HG02870 (cell line): ENCODE results near the gene HBA1.
"Not testable (repeated sequence)": the region's sequence is repeated elsewhere in the genome, so short reads cannot be mapped to it uniquely, and the experiment has no call there.

Source experiments
- ATAC-seq: cut with Tn5 transposase; IDR thresholded peaks from one replicate; pipeline ENCODE4 v1.9.1; 2021; ENCODE audit warnings: mild to moderate bottlenecking, moderate library complexity; ENCODE audit not compliant: unreplicated experiment

The HBA1 gene

DNA sequence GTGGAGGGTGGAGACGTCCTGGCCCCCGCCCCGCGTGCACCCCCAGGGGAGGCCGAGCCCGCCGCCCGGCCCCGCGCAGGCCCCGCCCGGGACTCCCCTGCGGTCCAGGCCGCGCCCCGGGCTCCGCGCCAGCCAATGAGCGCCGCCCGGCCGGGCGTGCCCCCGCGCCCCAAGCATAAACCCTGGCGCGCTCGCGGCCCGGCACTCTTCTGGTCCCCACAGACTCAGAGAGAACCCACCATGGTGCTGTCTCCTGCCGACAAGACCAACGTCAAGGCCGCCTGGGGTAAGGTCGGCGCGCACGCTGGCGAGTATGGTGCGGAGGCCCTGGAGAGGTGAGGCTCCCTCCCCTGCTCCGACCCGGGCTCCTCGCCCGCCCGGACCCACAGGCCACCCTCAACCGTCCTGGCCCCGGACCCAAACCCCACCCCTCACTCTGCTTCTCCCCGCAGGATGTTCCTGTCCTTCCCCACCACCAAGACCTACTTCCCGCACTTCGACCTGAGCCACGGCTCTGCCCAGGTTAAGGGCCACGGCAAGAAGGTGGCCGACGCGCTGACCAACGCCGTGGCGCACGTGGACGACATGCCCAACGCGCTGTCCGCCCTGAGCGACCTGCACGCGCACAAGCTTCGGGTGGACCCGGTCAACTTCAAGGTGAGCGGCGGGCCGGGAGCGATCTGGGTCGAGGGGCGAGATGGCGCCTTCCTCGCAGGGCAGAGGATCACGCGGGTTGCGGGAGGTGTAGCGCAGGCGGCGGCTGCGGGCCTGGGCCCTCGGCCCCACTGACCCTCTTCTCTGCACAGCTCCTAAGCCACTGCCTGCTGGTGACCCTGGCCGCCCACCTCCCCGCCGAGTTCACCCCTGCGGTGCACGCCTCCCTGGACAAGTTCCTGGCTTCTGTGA is at the start of gene HBA1:
Gene HBA1, plus strand, starts transcription at position 204 of the 906 bp plus-strand sequence. Its CDS starts 37 bp downstream, at position 241.
- not testable (repeated sequence) for ATAC-seq

- ATAC-seq, result no peak
These were observed 47.4 kb upstream of the HBA1 start for GRCh38 chr16:129075-129474.

DNA sequence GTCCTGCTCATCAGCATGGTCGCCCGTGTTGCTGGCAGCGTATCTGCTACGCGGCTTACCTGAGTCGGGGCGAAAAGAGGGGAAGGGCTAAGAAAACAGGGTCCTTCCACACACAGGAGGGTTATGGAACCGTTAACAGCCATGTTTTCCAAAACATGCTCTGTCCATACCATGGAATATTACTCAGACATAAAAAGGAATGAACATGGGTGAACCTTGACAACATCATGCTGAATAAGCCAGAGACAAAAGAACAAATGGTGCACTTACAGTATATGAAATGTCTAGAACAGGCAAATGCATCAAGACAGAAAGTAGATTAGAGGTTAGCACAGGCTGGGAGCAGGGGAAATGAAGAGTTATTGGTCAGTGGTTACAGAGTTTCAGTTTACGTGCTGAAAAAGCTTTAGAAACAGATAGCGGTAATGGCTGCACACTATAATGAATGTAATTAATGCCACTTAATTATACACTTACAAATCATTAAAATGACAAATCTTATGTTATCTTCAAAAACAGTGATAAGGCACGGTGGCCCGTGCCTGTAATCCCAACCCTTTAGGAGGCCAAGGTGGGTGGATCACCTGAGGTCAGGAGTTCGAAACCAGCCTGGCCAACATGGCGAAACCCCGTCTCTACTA is 45.8 kb upstream of the HBA1 start:
- no peak for ATAC-seq

GRCh38 chr16:132120-132519 is 44.4 kb upstream of the HBA1 start:
- no peak for ATAC-seq

- ATAC-seq, result no peak
These were observed 42.8 kb upstream of the HBA1 start for GRCh38 chr16:133716-134115.

GRCh38 chr16:138049-138417 is 38.4 kb upstream of the HBA1 start:
- no peak for ATAC-seq

- ATAC-seq, result no peak
These were observed 36.2 kb upstream of the HBA1 start for GRCh38 chr16:140175-140857.

DNA sequence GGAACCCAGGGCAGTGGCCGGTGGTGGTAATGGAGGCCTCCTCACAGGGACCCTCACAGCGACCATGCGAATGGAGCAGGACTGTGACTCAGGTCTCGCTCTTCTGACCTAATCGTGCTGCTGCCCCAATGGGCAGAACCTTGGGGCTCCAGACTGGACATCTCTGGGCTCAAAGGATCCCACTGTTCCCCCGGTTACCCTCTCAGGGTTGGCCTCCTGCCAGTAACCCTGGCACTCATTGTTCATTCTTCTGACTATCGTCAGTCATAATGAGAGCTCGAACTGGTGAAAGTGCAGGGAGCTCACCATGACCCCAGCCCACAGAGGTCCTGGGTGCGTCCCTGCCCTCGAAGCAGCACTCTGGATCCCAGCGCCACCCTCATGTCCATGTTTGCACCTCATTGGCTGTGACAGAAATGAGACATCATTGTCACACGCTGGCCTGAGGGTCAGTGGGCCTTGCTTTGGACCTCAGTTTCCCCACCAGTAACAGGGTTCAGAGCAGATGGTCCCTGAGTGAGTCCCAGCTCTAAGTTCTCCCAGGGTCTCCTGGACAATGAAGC is 34.0 kb upstream of the HBA1 start:
- ATAC-seq, result no peak

- no peak for ATAC-seq
These were observed 33.4 kb upstream of the HBA1 start for GRCh38 chr16:143047-143446.

DNA sequence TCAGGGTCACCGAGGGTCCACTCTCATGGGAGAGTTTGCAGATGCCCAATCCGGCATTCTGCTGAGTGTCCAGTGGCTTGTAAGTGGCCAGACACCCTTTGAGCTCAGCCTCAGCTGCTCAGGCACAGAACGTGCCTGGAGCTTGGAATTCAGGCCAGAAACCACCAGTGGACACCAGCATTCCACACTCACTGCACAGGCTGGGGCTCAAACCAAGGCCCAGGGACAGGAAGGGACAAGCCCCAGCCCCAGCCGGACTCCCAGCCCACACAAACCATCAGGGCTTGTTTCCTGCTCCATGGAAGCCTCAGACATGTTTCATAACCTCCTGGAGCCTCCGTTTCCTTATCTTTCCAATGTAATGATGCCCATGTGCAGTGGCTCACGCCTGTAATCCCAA is 33.0 kb upstream of the HBA1 start:
- ATAC-seq, result no peak

GRCh38 chr16:144797-145252 is 31.7 kb upstream of the HBA1 start:
- ATAC-seq, result no peak

DNA sequence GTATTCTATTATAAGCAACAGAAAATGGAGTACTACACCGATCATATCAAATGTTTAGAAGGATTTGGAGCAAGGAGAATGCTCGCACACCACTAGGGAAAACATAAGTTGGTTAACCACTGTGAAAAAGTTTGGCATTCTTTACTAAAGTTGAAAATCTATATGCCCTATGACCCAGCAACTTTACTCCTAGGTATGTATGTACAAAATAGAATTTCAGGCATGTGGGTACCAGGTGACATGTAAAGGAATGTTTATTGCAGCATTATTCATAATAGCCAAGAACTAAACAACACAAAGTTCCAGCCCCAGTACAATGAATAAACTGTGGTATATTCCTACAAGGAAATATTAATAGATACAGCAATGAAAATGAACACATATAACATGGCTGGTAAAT is 29.8 kb upstream of the HBA1 start:
- no peak for ATAC-seq

GRCh38 chr16:149024-149660 is 27.3 kb upstream of the HBA1 start:
- ATAC-seq, result no peak

DNA sequence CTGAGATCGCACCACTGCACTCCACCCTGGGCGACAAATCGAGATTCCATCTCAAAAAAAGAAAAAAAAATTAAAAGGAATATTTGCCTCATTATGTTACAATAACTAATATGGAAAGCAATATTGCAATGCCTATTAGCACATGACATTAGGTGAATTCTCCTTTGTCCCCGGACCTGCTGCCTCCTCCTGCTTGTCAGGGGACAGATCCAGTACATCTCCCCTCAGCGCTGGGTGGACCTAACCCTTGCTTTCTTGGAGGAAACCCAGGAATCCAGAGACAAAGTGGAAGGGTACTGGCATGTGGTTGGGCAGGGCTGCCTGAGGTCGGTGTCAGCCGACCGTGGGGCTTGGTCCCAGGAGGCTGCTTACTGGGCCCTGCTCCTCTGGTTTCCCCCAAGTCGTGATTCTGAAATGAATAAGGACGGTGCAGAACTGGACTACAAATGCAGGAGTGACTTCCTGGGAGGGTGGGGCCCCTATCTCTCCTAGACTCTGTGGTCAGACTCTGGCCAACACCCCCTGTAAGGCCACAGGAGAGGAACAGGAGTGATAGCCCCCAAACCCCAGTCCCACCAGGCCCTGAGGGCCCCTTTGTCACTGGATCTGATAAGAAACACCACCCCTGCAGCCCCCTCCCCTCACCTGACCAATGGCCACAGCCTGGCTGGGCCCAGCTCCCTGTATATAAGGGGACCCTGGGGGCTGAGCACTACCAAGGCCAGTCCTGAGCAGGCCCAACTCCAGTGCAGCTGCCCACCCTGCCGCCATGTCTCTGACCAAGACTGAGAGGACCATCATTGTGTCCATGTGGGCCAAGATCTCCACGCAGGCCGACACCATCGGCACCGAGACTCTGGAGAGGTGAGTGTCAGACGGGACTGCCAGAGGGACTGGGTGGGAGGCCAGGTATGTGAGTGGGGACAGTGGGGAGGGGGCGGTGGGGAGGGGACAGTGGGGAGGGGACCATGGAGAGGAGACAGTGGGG is 24.0 kb upstream of the HBA1 start, which contains the start of gene HBZ:
Gene HBZ, plus strand, starts transcription at position 504 of the 988 bp plus-strand sequence. Its CDS starts 266 bp downstream, at position 770.
- no peak for ATAC-seq

GRCh38 chr16:153129-153521 is 23.4 kb upstream of the HBA1 start:
- not testable (repeated sequence) for ATAC-seq

GRCh38 chr16:153550-154216 is 22.8 kb upstream of the HBA1 start:
- ATAC-seq, result not testable (repeated sequence)

DNA sequence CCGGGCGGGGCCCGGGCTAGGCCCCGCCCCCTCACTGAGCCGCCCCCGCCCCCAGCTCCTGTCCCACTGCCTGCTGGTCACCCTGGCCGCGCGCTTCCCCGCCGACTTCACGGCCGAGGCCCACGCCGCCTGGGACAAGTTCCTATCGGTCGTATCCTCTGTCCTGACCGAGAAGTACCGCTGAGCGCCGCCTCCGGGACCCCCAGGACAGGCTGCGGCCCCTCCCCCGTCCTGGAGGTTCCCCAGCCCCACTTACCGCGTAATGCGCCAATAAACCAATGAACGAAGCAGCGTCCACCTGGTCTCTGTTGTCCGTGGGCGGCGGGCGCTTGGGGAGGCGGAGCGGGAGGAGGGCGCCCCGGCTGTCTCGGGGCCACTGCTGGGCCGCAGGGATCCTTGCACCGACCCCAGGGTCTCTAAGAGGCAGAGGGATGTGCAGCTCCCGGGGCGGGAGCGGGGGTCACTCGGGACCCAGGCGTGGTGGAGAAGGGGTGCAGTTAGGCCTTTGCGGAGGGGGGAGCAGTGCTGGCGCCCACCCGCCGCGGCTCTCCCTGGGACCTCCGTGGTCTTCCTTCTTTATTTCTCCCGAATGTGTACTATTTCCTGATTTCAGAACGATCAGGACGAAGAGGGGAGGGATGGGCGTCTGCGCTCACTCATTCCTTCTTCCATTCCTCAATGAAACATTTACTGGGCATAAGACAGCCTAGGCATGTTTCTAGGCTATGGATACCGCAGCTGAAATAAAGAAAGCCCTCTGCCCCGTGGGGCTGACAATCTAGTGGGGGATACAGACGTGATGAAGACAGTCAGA is 22.1 kb upstream of the HBA1 start:
- no peak for ATAC-seq

- ATAC-seq, result no peak
These were observed 21.5 kb upstream of the HBA1 start for GRCh38 chr16:155031-155398.
